KMS-11 (cell line): Measurements from ENCODE around the gene FBXW7.
"Not testable (repeated sequence)": the region's sequence is repeated elsewhere in the genome, so short reads cannot be mapped to it uniquely, and the experiment has no call there.

Experiments used
- H2AFZ ChIP-seq: fragments of 200-600 bp; sonication (generic); 2 replicates; pipeline ENCODE4 v1.6.1; 2016; ENCODE audit warnings: antibody characterized with exemption, mixed run types, low read depth
- H3K27ac ChIP-seq: fragments of 200-600 bp; sonication (generic); 2 replicates; pipeline ENCODE4 v1.6.1; 2016; ENCODE audit warnings: mild to moderate bottlenecking, mixed run types
- H3K27me3 ChIP-seq: fragments of 200-600 bp; sonication (generic); 2 replicates; pipeline ENCODE4 v1.6.1; 2017; ENCODE audit warnings: mild to moderate bottlenecking, low read depth, mixed run types, moderate library complexity; ENCODE audit not compliant: insufficient read depth
- H3K36me3 ChIP-seq: fragments of 200-600 bp; sonication (generic); 2 replicates; pipeline ENCODE4 v1.6.1; 2017; ENCODE audit warnings: mild to moderate bottlenecking, mixed run types; ENCODE audit not compliant: insufficient read depth
- H3K4me1 ChIP-seq: fragments of 200-600 bp; sonication (generic); 2 replicates; pipeline ENCODE4 v1.6.1; 2016; ENCODE audit warnings: mild to moderate bottlenecking, low read depth, mixed run types; ENCODE audit not compliant: poor library complexity, severe bottlenecking
- H3K4me2 ChIP-seq: fragments of 200-600 bp; sonication (generic); 2 replicates; pipeline ENCODE4 v1.7.0; 2016; ENCODE audit warnings: mild to moderate bottlenecking, mixed run types
- H3K4me3 ChIP-seq: fragments of 200-600 bp; sonication (generic); IDR thresholded peaks from 2 replicates; pipeline ENCODE4 v1.6.1; 2017; ENCODE audit warnings: low read depth, low read length, mixed read lengths; ENCODE audit not compliant: insufficient read depth
- H3K79me2 ChIP-seq: fragments of 200-600 bp; sonication (generic); 2 replicates; pipeline ENCODE4 v1.6.1; 2016; ENCODE audit warnings: low read depth, mixed run types; ENCODE audit not compliant: insufficient read depth
- H3K9ac ChIP-seq: fragments of 200-600 bp; sonication (generic); 2 replicates; pipeline ENCODE4 v1.6.1; 2016; ENCODE audit warnings: mild to moderate bottlenecking, mixed run types
- H4K20me1 ChIP-seq: fragments of 200-600 bp; sonication (generic); 2 replicates; pipeline ENCODE4 v1.6.1; 2016; ENCODE audit warnings: mild to moderate bottlenecking, mixed run types; ENCODE audit not compliant: insufficient read depth
- CTCF ChIP-seq: fragments of 200-600 bp; sonication (generic); conservative IDR thresholded peaks from 2 replicates; pipeline ENCODE4 v1.6.1; 2017; ENCODE audit warnings: low read depth, mild to moderate bottlenecking, antibody characterized with exemption, low read length, moderate library complexity, mixed read lengths

Gene FBXW7

DNA sequence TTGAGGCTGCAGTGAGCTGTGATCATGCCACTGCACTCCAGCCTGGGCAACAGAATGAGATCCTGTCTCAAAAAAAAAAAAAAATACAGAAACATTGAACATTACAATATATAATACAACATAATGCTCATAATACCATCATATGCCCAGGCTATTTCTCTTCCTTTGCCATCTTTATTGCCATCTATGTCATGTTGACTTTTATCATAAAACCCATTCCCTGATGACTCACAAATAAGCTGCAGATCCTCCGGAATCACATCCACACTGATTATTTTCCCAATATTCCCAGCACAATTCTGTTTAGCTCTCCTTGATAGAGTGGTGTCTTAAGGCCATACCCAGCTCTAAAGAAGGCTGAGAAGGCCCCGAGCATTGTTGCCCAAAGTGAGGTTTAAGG is 9.2 kb upstream of the FBXW7 start:
- Histone ChIP-seq H3K27ac (no peak overlapping the region), H2AFZ (no peak overlapping the region), H4K20me1 (no peaks in the 10 kb centered on the region), H3K27me3 (no peaks in the 10 kb centered on the region), H3K4me2 (no peak overlapping the region), H3K9ac (no peak overlapping the region), H3K36me3 (no peaks in the 10 kb centered on the region), H3K4me1 (no peaks in the 10 kb centered on the region), H3K79me2 (peaks cover 6% of the 10 kb centered on the region; the same call in 1 of the 2 replicates), H3K4me3 (no peak overlapping the region)
- no peak for TF ChIP-seq CTCF

DNA sequence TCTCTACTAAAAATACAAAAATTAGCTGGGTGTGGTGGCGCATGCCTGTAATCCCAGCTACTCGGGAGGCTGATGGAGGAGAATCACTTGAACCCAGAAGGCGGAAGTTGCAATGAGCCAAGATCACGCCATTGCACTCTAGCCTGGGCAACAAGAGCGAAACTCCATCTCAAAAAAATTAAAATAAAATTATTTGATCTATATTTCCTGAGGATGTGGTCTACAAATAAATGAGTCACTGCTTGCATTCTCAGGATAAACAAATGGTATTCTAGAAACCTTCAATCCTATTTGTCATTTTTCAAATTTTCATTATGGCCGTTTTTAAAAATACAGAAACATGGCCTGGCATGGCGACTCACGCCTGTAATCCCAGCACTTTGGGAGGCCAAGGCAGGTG is 8.6 kb upstream of the FBXW7 start:
- not testable (repeated sequence) for H3K9ac ChIP-seq, H3K27me3 ChIP-seq, H3K4me2 ChIP-seq, H4K20me1 ChIP-seq, H3K4me1 ChIP-seq, H2AFZ ChIP-seq, H3K4me3 ChIP-seq, H3K27ac ChIP-seq, H3K36me3 ChIP-seq
- peaks cover 12% of the 10 kb centered on the region for H3K79me2 ChIP-seq

- Histone ChIP-seq H3K4me2 (no peak overlapping the region), H3K27ac (no peak overlapping the region), H4K20me1 (no peaks in the 10 kb centered on the region), H3K27me3 (no peaks in the 10 kb centered on the region), H2AFZ (no peak overlapping the region), H3K9ac (no peak overlapping the region), H3K4me1 (peaks cover 21% of the 10 kb centered on the region), H3K4me3 (no peak overlapping the region), H3K36me3 (no peaks in the 10 kb centered on the region), H3K79me2 (peaks cover 44% of the 10 kb centered on the region)
- TF ChIP-seq CTCF: no peak
Measured at GRCh38 chr4:152540941-152541340, 5.0 kb upstream of the FBXW7 start.

GRCh38 chr4:152540293-152540674 is 4.4 kb upstream of the FBXW7 start:
- TF ChIP-seq CTCF: no peak
- peaks cover 47% of the 10 kb centered on the region for H3K79me2 ChIP-seq
- H3K4me2 ChIP-seq: no peak overlapping the region

DNA sequence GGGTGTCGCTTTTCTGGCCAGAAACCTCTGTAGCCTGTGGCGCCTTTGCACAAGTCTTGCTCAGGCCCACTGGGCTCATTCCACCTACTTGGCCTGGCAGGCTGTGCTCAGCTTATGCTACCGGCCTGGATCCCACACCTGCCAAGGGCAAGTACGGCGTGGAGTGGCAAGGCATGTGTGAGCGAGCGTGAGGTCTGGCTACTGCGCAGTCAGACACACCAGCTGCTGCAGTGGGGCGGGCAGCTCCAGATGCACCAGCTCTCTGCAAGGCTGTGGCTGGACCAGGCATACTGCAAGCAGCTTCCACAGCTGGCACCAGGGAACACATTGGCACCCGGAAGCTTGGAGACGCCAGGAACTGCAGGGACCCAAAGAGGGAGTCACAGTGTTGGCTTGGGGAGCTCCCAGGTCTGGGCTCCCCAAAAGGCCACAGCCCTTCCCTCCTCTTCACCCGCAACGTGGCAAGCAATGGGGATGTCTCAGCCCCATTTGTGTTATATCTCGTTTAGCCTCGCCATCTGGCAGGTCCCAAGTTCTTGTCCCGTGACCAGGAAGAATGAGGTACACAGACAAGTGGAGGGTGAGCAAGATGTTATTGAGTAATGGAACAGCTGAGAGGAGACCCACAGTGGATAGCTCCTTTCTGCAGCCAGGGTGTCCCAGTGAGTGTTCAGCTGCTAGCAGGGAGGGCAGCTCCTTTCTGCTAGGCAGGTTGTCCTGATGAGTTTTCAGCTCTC is 3.8 kb upstream of the FBXW7 start:
- no peaks in the 10 kb centered on the region for H3K27me3 ChIP-seq
- no peak overlapping the region for H3K4me3 ChIP-seq
- H3K4me2 ChIP-seq: no peak overlapping the region
- H3K4me1 ChIP-seq: peaks cover 21% of the 10 kb centered on the region
- TF ChIP-seq CTCF: no peak
- no peak overlapping the region for H3K27ac ChIP-seq
- no peaks in the 10 kb centered on the region for H3K36me3 ChIP-seq
- no peak overlapping the region for H2AFZ ChIP-seq
- no peak overlapping the region for H3K9ac ChIP-seq
- peaks cover 51% of the 10 kb centered on the region for H3K79me2 ChIP-seq
- 0 out of 2 replicates have a peak, but pooled peaks cover under 1% of the 10 kb centered on the region for H4K20me1 ChIP-seq

More at GRCh38 chr4:152540293-152540674, 4.4 kb upstream of the FBXW7 start:
- Histone ChIP-seq H4K20me1 (no peaks in the 10 kb centered on the region), H3K4me1 (peaks cover 21% of the 10 kb centered on the region), H3K4me3 (no peak overlapping the region), H3K27me3 (no peaks in the 10 kb centered on the region), H2AFZ (no peak overlapping the region), H3K36me3 (no peaks in the 10 kb centered on the region), H3K9ac (no peak overlapping the region), H3K27ac (no peak overlapping the region)
